Activated T-cell treated with anti-CD3 and anti-CD28 coated beads for 24 hours (primary cell): ENCODE measurements around the gene MOV10L1.
"Not testable (repeated sequence)": the region's sequence is repeated elsewhere in the genome, so short reads cannot be mapped to it uniquely, and the experiment has no call there.

Experiments used
- DNase-seq: peaks from one replicate; pipeline ENCODE4 v3.0.0-alpha.2; 2020; ENCODE audit warnings: low read depth

The MOV10L1 gene

DNA sequence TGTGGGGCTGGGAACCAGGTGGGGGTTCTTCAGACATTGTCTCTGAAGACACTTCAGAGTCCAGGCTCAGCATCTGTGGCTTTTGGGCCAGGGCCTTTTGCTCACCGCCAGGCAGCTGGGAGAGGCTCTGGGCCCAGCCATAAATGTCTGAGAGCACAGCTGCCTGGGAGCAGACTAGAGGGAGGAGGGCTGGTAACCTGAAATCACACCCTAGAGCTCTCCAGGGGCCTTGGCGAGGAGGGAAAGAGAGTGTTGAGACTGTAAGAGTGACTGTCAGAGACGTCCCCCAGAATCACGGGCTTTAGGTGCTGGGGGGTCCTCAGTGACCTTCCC lies 100.0 kb downstream of the MOV10L1 start:
- DNase-seq, result no peak

DNA sequence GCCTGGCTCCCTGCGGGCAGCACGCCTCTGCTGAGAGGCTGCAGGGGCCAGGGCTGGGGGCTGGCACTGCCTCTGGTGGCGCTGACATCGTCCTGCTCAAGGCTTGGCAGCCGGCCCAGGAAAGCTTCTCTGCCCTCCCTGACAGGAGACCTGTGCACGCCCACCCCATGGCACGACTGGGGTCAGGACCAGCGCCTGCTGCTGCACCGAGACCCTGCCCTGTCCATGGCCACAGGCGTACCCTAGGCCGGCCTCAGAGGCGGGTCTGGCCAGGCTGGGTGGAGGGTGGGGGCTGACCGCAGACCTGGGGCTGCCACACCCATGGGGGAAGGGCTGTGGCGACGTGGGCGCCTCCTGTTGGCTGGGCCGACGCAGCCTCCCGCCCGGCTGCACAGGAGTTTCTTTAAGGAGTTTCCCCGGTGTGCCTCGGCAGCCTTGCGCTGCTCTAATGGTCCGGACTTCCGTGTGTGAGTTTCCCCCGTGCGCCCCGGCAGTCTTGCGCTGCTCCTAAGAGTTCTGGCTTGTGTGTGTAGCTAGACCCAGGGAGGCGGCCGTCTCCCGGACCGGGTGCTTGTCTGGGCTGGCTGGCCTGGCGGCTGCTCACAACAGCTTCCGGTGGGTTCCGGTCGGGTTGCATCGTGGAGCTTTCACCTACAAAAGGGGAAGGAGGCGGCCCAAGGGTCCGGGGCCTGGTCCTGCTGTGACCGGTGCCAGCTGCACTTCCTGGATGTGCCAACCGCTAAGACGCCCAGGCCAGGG lies 100.6 kb downstream of the MOV10L1 start:
- DNase-seq, result peak; percentile 72

DNA sequence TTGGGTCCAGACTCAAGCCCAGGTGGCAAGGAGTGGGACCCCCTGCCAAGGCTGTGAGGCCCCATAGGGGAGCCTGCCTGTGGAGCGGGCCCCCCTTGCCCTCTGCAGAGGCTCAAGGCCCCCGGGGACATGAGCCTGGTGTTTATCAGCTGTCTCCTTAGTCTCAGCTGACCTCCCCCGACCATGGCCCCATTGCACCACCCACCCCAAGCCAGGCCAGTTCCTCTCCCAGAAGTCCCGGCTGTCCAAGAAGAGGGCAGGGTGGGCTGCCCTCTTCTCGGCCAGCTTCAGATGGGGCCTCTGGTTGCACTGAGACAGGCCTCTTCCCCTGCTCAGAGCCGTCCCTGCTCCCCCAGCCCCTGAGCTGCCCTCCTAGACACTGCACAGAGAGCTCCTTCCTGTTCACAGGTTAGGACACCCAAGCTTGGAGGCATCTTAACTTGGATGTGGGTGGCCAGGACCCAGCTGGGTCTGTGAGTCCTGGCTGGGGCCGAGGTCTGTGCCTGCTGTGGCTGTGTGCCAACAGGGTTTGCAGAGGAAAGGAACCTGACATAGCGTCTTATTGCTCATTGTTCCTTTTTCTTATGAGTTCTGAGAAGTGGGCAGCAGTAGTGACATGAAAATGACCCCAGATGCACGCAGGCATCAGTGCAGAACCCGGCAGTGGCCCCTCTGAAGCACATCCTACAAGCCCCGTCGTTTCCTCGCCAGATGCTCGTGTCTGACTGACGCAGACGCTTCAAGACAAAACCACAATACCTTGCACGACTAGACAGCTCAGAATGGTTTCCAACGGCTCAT lies 101.3 kb downstream of the MOV10L1 start:
- DNase-seq, result peak; percentile 67

DNA sequence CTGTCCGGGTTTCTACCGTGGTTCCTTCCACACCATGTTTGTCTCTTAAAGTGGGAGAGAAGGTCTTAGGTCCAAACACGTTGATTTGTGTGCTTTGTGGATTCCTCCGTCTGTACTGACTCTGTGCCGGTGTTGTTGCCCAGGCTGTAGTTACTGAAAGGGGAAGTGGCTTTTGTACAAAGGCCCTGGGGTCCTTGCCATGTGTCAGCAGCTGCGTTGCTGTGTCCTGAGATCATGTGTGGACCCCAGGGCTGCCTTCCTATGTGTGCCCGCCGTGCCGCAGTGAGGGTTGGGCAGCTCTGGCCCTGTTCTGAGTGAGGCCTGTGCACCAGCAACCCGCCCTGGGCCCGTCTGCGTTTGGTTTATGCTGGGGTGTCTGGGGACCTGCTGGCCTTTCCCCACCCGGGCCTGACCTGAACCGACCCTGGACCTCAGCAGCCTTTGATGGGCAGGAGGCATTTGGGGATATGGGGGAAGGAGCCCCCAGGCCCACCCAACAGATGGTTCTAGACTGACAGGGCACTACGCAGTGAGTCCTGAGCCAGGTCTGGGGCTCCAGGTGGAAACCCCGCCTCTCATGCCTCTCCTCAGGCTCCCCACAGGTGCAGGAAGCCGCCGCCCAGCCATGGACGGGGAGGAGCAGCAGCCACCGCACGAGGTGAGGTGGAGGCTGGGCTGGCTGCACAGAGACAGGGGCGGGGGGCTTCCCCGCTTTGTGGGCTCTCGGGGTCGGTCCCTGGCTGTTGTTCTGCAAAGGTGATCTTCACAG lies 102.8 kb downstream of the MOV10L1 start:
- DNase-seq, result no peak

DNA sequence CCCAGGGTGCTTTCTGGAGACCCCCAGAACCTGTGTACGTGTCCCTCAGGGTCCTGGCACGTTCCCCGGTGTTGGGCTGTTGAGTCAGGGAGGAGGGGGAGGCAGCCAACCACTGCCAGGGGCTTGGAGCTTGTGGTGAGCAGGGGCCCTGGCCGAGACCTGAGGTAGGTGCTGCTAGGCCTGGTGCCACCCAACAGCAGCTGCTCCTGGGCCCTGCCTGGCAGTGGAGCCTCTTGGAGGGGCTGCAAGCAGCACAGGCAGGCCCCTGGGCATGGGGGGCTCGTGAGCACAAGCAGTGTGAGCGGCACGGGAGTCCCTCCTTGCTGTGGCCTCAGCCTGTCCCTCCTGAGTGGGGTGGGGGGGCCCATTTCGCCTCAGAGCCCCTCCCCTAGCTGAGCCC lies 103.8 kb downstream of the MOV10L1 start:
- DNase-seq, result no peak

DNA sequence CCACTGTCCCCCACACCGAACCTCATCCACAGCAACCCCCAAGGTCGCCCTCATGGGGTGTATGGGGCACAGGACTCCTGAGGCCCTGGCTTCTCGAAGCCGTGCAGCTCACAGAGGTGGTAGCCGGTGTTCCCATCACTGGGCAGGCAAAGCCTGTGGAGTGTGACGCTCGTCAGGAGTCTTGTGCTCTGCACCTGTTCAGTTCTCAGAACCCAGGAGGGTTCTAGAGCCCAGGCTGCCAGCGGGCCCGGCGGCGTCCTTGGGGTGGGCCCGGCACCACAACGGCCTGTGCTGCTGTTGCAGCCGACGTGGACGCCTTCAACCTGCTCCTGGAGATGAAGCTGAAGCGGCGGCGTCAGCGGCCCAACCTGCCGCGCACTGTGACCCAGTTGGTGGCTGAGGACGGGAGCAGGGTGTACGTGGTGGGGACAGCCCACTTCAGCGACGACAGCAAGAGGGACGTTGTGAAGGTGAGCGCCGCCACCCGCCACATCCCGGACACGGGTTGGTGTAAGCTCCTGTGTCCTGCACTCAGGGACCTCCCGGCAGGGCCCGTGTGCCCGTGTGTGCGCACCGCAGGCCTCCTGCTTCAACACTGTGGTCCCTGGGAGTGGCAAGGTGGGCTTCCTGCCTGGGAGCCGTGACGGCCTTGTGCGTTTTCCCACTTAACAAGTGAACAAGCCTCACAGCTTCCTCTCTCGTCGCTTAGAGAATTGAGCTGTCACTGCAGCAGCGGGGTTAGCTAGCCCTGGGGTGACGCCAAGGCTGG lies 104.4 kb downstream of the MOV10L1 start:
- no peak for DNase-seq

DNA sequence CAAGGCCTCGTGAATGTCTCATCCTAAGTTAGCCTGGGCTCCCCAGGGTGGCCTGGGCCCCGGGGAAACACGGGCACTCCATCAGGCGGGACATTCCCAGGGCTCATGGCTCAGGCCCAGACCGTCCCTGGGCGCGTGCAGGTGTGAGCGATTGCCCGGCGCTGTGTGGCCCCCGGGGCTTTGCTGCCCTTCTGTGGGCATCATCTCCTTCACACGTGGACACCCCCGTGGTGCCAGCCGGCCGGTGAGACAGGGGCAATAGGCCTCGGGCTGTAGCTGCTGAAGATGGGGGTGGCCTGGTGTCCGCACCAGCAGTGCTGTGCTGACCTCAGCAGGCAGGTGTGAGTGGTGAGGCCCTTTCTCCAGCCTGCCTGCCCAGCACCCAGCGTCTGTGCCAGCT lies 106.5 kb downstream of the MOV10L1 start:
- no peak for DNase-seq

DNA sequence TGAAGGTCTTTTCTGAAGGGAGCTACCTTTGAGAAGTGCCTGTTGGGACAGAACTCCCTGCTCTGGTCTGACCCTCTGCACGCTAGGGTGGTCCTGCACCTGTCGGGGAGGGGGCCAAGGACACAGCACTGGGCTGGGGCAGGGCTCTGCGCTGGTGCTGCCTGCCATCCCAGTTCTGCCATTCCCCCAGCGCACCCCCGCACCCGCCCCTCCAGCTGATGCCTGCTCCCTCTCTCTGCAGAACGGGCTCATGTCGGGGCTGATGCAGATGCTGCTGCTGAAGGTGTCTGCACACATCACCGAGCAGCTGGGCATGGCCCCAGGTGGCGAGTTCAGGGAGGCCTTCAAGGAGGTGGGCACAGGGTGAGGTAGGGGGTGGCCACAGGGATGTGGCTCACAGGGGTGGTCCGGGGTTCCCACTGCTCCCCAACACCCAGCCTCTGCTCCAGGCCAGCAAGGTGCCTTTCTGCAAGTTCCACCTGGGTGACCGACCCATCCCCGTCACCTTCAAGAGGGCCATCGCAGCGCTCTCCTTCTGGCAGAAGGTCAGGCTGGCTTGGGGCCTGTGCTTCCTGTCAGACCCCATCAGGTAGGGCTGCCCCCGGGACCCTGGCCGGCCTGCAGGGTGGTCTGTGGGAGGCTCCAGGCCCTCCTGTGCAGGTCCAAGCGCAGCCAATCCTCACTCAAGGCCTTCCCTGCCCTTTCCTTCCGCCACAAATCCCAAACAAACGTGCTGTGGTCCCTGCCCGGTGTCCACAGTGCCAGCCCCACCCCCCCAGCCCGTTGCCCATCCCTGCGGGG lies 107.4 kb downstream of the MOV10L1 start:
- no peak for DNase-seq

DNA sequence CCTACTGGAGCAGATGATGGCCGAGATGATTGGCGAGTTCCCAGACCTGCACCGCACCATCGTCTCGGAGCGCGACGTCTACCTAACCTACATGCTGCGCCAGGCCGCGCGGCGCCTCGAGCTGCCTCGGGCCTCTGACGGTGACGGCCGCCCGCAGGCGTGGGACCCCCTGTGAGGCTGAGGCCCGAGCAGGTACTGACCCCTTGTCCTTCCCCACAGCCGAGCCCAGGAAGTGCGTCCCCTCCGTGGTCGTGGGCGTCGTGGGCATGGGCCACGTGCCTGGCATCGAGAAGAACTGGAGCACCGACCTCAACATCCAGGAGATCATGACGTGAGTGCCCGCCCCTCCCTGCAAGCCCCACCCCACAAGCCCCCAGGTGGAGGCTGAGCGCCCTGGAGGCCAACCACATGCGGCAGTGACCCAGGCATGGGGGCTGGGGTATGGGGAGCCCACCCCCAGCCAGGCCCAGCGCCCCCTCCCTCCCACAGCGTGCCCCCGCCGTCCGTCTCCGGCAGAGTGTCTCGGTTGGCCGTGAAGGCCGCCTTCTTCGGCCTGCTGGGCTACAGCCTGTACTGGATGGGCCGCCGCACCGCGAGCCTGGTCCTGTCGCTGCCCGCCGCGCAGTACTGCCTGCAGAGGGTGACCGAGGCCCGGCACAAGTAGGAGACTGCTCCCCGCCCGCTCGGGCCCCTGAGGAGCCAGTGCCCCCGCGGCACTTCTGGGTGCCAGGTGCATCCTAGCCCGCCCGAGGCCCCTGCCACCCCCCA lies 108.2 kb downstream of the MOV10L1 start:
- DNase-seq, result no peak

DNA sequence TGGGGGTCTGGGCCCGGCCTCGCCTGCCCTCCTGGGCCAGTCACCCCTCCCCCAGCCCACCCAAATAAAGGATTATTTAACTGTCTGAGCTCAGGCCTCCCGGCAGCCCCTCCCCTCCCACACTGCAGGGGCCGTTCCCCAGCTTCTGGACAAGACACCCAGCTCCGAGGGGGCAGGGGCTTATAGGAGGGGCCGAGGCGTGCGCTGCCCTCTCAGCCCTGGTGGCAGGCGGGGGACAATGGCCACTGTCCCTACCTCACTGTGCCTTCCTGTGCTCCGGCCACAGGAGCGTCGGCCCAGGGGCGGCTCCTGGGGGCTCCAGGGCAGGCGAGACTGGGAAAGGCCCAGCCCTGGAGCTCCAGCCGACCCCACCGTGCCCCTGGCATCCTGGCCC lies 108.8 kb downstream of the MOV10L1 start:
- DNase-seq, result no peak

DNA sequence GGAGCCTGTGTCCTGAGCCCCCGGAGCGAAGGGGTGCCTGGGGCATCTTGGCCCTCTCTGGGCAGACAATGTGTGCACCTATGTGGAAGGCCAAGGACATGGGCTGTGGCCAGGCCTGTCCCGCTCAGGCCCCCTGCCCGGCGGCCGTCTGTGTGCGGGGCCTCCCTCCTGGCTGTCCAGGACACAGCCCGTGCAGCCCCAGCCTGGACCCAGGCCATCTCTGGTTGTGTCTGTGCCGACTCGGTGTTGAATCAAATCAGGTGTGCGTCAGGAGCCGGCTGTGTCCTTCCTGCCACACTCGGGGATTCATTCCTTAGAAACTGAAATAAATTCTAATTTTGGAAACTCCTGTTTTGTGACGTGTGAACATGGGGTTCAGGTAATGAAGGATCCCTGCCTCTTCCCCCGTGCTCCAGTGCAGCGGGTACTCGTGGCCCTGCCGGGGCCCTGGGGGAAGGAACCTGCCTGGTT lies 109.5 kb downstream of the MOV10L1 start:
- DNase-seq, result no peak

DNA sequence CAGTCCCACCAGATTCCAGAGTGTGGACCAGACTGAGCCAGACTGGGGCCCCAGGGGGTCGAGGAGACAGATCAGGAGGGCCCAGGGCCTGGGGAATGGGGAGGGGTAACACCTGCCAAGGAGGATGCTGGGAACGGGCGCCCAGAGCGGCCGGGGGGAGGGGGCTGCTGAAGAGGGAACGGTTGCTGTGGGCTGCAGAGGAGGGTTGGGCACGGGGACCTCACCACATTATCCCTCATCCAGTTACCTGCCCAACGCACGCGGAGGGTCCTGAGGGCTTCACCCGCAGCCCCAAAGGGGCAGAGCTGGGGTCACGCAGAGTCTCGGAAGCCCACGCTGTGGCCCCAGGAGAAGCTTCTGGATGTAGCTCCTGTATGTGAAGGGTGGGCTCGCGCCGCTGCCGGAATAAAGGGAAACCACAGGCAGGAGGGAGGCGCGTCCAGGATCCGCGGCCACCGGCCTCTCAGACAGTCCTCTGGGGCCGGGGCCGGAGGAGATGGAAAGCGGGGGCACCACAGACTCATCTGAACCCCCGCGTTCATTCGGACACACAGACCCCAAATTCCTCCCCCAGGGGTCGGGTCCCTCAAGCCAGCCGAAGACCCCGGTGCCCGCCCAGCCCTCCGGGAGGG lies 110.1 kb downstream of the MOV10L1 start:
- DNase-seq, result no peak

DNA sequence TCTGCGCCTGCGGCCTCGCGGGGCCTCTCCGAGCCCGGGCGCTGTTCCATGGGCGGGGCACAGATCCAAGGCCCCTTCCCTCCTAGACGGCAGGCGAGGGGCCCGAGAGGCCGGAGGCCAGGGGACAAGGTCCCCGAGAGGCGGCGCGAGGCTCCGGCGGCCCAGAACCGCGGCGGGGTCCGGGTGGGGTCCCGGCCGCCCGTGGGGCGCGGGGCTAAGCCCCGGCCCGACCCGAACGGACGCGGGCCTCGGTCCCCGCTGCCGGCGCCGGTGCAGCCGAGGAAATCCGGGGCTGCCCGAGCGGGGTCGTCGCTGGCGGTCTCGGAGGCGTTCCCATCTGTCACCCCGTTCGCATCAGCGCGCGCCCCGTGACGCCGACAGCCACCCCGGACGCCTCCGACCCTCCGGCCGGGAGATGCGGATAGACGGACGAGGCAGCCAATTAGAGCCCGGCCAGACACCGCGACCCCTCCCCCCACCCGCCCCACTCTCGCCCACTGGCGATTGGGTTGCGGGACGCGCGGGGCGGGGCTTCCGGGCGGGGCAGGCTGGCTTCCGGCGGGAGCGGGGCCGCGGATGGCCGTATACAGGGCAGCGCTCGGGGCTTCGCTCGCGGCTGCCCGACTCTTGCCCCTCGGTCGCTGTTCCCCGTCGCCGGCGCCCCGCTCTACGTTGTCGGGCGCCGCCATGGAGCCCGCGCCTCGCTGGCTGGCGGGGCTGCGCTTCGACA lies 110.8 kb downstream of the MOV10L1 start, which contains the start of gene SELENOO:
TSS of gene SELENOO (plus strand) at position 551 of the 730 bp plus-strand sequence. CDS start at position 577, 26 bp downstream.
- peak; percentile 89 for DNase-seq

DNA sequence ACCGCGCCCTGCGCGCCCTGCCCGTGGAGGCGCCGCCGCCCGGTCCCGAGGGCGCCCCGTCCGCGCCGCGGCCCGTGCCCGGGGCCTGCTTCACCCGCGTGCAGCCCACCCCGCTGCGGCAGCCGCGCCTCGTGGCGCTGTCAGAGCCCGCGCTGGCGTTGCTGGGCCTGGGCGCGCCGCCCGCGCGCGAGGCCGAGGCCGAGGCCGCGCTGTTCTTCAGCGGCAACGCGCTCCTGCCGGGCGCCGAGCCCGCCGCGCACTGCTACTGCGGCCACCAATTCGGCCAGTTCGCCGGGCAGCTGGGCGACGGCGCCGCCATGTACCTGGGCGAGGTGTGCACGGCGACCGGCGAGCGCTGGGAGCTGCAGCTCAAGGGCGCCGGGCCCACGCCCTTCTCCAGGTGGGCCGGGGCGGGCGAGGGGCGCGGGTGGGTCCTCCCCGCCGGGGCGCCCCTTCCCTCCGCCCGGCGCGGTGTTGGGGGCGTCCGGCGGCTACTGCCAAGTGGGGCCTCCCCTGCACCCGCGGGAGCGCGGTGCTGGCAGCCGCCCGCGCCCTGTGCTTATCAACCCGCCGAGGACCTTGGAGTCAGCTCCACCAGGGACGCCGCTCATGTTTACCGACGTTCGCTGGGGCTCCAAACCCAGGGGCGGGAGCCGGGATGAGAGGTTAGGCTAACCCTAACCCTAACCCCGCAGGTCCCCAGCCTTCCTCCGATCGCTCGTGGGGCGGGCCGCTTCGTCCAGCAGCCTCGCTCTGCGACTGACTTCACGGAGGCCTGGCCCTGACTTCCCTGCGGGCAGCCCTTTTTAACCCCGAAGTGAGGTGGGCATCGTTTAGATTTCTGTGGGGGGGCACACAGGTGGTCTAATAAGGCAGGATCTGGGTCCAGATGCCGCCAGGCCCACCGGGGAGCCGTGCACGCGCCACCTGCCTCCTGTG lies 111.7 kb downstream of the MOV10L1 start:
- no peak for DNase-seq

DNA sequence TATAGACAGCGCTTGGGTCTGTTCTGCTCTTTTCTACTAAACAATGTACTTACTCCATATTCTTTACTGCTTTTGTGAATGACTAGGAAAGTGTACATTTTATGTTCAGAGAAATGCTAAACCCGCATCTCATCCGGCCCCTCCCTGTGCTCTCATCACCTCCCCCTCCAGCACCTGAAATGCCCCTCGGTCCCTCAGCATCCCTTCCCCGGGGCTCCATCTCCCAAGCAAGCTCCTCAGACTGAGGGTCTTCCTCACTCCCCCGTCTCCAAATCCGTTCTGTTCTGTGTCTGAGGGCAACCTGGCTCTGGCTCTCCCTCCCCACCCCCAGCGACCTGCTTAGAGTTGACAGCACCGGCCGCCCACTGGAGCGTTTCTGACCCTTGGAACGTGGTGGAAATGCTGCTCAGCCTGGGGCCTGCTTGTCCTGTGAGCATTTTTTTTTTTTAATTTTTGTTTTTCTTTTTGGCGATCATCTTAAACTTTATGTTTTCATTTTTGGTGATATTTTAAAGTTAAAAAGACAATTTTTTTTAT lies 112.4 kb downstream of the MOV10L1 start:
- no peak for DNase-seq

DNA sequence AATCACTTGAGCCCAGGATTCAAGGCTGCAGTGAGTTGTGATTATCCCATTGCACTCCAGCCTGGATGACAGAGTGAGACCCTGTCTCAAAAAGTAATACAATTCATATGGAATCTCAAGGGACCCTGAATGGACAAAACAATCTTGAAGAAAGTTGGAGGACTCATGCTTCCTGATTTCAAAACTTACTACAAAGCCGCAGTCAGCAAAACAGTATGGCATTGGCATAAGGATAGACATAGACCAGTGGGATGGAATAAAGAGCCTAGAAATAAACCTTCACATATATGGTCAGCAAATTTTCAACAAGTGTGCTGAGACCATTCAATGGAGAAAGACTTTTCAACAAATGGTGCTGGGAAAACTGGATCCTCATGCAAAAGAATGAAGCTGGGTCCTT lies 113.5 kb downstream of the MOV10L1 start:
- DNase-seq, result no peak

DNA sequence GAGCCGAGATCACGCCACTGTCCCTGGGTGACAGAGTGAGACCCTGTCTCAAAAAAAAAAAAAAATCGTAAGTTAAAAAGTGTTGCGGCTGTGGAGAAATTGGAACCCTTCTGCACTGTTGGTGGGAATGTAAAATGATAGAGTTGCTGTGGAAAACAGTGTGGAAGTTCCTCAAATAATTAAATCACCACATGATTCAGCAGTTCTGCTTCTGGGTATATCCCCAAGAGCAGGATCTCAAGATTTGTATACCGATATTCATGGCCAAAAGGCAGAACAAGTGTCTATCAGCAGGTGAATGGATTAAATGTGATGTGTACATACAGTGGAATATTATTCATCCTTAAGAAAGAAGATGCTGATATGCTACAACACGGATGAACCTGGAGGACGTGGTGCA lies 114.8 kb downstream of the MOV10L1 start:
- DNase-seq, result no peak

DNA sequence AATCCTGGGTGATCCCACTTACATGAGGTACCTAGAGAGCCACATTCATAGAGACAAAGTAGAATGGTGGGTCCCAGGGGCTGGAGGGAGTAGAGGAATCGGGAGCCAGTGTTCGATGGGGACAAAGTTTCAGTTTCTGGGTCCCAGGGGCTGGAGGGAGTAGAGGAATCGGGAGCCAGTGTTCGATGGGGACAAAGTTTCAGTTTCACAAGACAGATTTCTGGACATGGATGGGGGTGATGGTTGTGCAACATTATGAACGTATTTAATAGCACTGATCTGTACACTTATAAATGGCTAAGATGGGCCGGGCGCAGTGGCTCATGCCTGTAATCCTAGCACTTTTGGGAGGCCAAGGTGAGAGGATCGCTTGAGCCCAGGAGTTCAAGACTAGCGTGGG lies 115.2 kb downstream of the MOV10L1 start:
- not testable (repeated sequence) for DNase-seq
